Upper lobe of right lung (tissue), 1 donor: ENCODE data around the gene AGPAT2. TPM values are rescaled to one million over a fixed set of nuclear protein-coding genes. Genes with fewer than 3 reads are reported as not detected.
A peak's percentile ranks its signal among the peaks of the same experiment; 100 is the strongest.
"Not testable (repeated sequence)": the region's sequence is repeated elsewhere in the genome, so short reads cannot be mapped to it uniquely, and the experiment has no call there.

Experiments used
- ATAC-seq: fragments of 200-7000 bp; cut with Tn5 transposase; one replicate; pipeline ENCODE4 v1.9.1; 2020; ENCODE audit warnings: mild to moderate bottlenecking, moderate library complexity
- DNase-seq: peaks from one replicate; pipeline ENCODE4 v3.0.0-alpha.2; 2020
- H3K27ac ChIP-seq: fragments of 200-600 bp; one replicate; pipeline ENCODE4 v1.8.0; 2022
- H3K27me3 ChIP-seq: fragments of 200-600 bp; one replicate; pipeline ENCODE4 v1.8.0; 2022; ENCODE audit warnings: mild to moderate bottlenecking
- H3K36me3 ChIP-seq: fragments of 200-600 bp; one replicate; pipeline ENCODE4 v1.8.0; 2022
- H3K4me1 ChIP-seq: fragments of 200-600 bp; one replicate; pipeline ENCODE4 v1.8.0; 2022
- H3K4me3 ChIP-seq: fragments of 200-600 bp; one replicate; pipeline ENCODE4 v1.8.0; 2022; ENCODE audit warnings: mild to moderate bottlenecking
- H3K9me3 ChIP-seq: fragments of 200-600 bp; one replicate; pipeline ENCODE4 v1.8.0; 2022
- CTCF ChIP-seq: fragments of 200-600 bp; IDR thresholded peaks from one replicate; pipeline ENCODE4 v1.8.0; 2022; ENCODE audit warnings: antibody characterized with exemption
- intact Hi-C: fragments of 100-400 bp; cut with DNase I; formaldehyde crosslinking; loops from one replicate; pipeline ENCODE4 v1.11.0; 2022
- total RNA-seq: library from RNA; stranded (reverse); fragmentation: NEBNext Ultra II Directional; extraction: Animal tissue kit (Norgen Biotek cat#: 25700); gene quantifications from one replicate; pipeline ENCODE4 v1.2.1, GENCODE V29; 2021
- donor health status: DM: no; HTN: yes; CAD: no; lungs with severe emphysema.

Gene AGPAT2
- total RNA-seq, 1 donor from 2014 or later = 117 TPM

- H3K9me3 ChIP-seq = no peaks in the 10 kb centered on the region
- intact Hi-C loops = no loop called here
- TF ChIP-seq CTCF = no peak
- no peak overlapping the region for H3K4me3 ChIP-seq
- DNase-seq (no peak), ATAC-seq (no peak)
- H3K27me3 ChIP-seq = peaks cover 6% of the 10 kb centered on the region
- H3K36me3 ChIP-seq = no peaks in the 10 kb centered on the region
- H3K4me1 ChIP-seq = peaks cover 13% of the 10 kb centered on the region
- no peak overlapping the region for H3K27ac ChIP-seq
These were observed 46.8 kb downstream of the AGPAT2 start for GRCh38 chr9:136640171-136641111.

GRCh38 chr9:136634904-136635303, 52.4 kb downstream of the AGPAT2 start:
- DNase-seq = no peak
- peaks cover 9% of the 10 kb centered on the region for H3K4me1 ChIP-seq
- intact Hi-C loops = no loop called here
- no peak overlapping the region for H3K4me3 ChIP-seq
- TF ChIP-seq CTCF = no peak
- no peaks in the 10 kb centered on the region for H3K36me3 ChIP-seq
- no peaks in the 10 kb centered on the region for H3K9me3 ChIP-seq
- no peak overlapping the region for H3K27ac ChIP-seq
- no peak for ATAC-seq
- H3K27me3 ChIP-seq = no peaks in the 10 kb centered on the region

- H3K9me3 ChIP-seq, H3K36me3 ChIP-seq, intact Hi-C loops, H3K4me3 ChIP-seq, DNase-seq, H3K27ac ChIP-seq, ATAC-seq, H3K27me3 ChIP-seq: not testable (repeated sequence)
- peaks cover 17% of the 10 kb centered on the region for H3K4me1 ChIP-seq
These were observed 54.7 kb downstream of the AGPAT2 start for GRCh38 chr9:136632491-136633106.

GRCh38 chr9:136632072-136632471, 55.2 kb downstream of the AGPAT2 start:
- DNase-seq, intact Hi-C loops, ATAC-seq: not testable (repeated sequence)

GRCh38 chr9:136631038-136632000, 55.9 kb downstream of the AGPAT2 start:
- no peaks in the 10 kb centered on the region for H3K27me3 ChIP-seq
- intact Hi-C loops = loop anchor here (2.0 kb wide), 1 partner anchor 143 kb away; no protein-coding TSS in a partner anchor
- H3K36me3 ChIP-seq = no peaks in the 10 kb centered on the region
- DNase-seq = peak; percentile 91
- H3K27ac ChIP-seq = no peak overlapping the region
- H3K4me3 ChIP-seq = no peak overlapping the region
- no peaks in the 10 kb centered on the region for H3K9me3 ChIP-seq
- peak; percentile 92 for ATAC-seq
- peak; percentile 86 for TF ChIP-seq CTCF
- peaks cover 24% of the 10 kb centered on the region for H3K4me1 ChIP-seq

More at GRCh38 chr9:136632072-136632471, 55.2 kb downstream of the AGPAT2 start:
- not testable (repeated sequence) for H3K27me3 ChIP-seq, H3K4me3 ChIP-seq, H3K27ac ChIP-seq, H3K36me3 ChIP-seq, H3K9me3 ChIP-seq
- peaks cover 19% of the 10 kb centered on the region for H3K4me1 ChIP-seq

GRCh38 chr9:136630662-136630992, 56.6 kb downstream of the AGPAT2 start:
- no peaks in the 10 kb centered on the region for H3K27me3 ChIP-seq
- H3K4me3 ChIP-seq = no peak overlapping the region
- H3K36me3 ChIP-seq = no peaks in the 10 kb centered on the region
- no peaks in the 10 kb centered on the region for H3K9me3 ChIP-seq
- TF ChIP-seq CTCF = no peak
- H3K4me1 ChIP-seq = peaks cover 31% of the 10 kb centered on the region
- H3K27ac ChIP-seq = no peak overlapping the region
- DNase-seq (no peak), ATAC-seq (no peak)
- intact Hi-C loops = loop anchor here (2.0 kb wide), 1 partner anchor 142 kb away; no protein-coding TSS in a partner anchor
